Glutamatergic neuron (in vitro differentiated cells): ENCODE measurements around the gene CREB5. TPM values are rescaled to one million over a fixed set of nuclear protein-coding genes. Genes with fewer than 3 reads are reported as not detected.

Experiments used
- DNase-seq: peaks from one replicate; pipeline ENCODE4 v3.0.0; 2022
- H3K27ac Mint-ChIP-seq: one replicate; pipeline ENCODE4 v1.8.0; 2020; ENCODE audit warnings: mild to moderate bottlenecking, mixed read lengths, inconsistent platforms; ENCODE audit not compliant: unreplicated experiment
- H3K27me3 Mint-ChIP-seq: one replicate; pipeline ENCODE4 v1.8.0; 2020; ENCODE audit warnings: mild to moderate bottlenecking, moderate library complexity, mixed read lengths, inconsistent platforms; ENCODE audit not compliant: unreplicated experiment
- H3K36me3 Mint-ChIP-seq: one replicate; pipeline ENCODE4 v1.8.0; 2020; ENCODE audit warnings: mild to moderate bottlenecking, mixed read lengths, inconsistent platforms; ENCODE audit not compliant: unreplicated experiment
- H3K4me1 Mint-ChIP-seq: one replicate; pipeline ENCODE4 v1.8.0; 2020; ENCODE audit warnings: mild to moderate bottlenecking, low read depth, mixed read lengths, inconsistent platforms; ENCODE audit not compliant: unreplicated experiment
- H3K4me3 Mint-ChIP-seq: one replicate; pipeline ENCODE4 v1.8.0; 2020; ENCODE audit warnings: mild to moderate bottlenecking, mixed read lengths, inconsistent platforms; ENCODE audit not compliant: unreplicated experiment
- H3K9me3 Mint-ChIP-seq: one replicate; pipeline ENCODE4 v1.8.0; 2020; ENCODE audit warnings: mild to moderate bottlenecking, moderate library complexity, mixed read lengths, inconsistent platforms; ENCODE audit not compliant: unreplicated experiment
- CTCF ChIP-seq: fragments of 200-600 bp; sonication (generic); IDR thresholded peaks from one replicate; pipeline ENCODE4 v1.5.0; 2021; ENCODE audit not compliant: partially characterized antibody, unreplicated experiment
- total RNA-seq: library from RNA; stranded (reverse); fragmentation: NEBNext Ultra II Directional; extraction: Animal tissue kit (Norgen Biotek cat#: 25700); gene quantifications from one replicate; pipeline ENCODE4 v1.2.1, GENCODE V29; 2021; ENCODE audit not compliant: unreplicated experiment

Gene CREB5
- total RNA-seq, 1 donor from 2014 or later: 50.4 TPM

- no peak for TF ChIP-seq CTCF
- Mint-ChIP-seq H3K9me3 (peaks cover 9% of the 10 kb centered on the region), H3K36me3 (peaks cover 17% of the 10 kb centered on the region), H3K27ac (no peak overlapping the region), H3K27me3 (peaks cover 4% of the 10 kb centered on the region), H3K4me1 (peaks cover 21% of the 10 kb centered on the region), H3K4me3 (no peak overlapping the region)
- DNase-seq: no peak
Measured at GRCh38 chr7:28446131-28446530, 33.8 kb downstream of the CREB5 start.

GRCh38 chr7:28447071-28447470, 34.8 kb downstream of the CREB5 start:
- no peak overlapping the region for H3K27ac Mint-ChIP-seq
- H3K27me3 Mint-ChIP-seq: peaks cover 4% of the 10 kb centered on the region
- no peak overlapping the region for H3K4me3 Mint-ChIP-seq
- no peak for TF ChIP-seq CTCF
- peaks cover 13% of the 10 kb centered on the region for H3K36me3 Mint-ChIP-seq
- DNase-seq: no peak
- peaks cover 18% of the 10 kb centered on the region for H3K4me1 Mint-ChIP-seq
- H3K9me3 Mint-ChIP-seq: peaks cover 8% of the 10 kb centered on the region

- peaks cover 4% of the 10 kb centered on the region for H3K36me3 Mint-ChIP-seq
- H3K9me3 Mint-ChIP-seq: peaks cover 1% of the 10 kb centered on the region
- peaks cover 13% of the 10 kb centered on the region for H3K4me1 Mint-ChIP-seq
- no peak for DNase-seq
- H3K4me3 Mint-ChIP-seq: no peak overlapping the region
- no peak overlapping the region for H3K27ac Mint-ChIP-seq
- H3K27me3 Mint-ChIP-seq: no peaks in the 10 kb centered on the region
- TF ChIP-seq CTCF: no peak
Measured at GRCh38 chr7:28448708-28449107, 36.4 kb downstream of the CREB5 start.

GRCh38 chr7:28452681-28453080, 40.4 kb downstream of the CREB5 start:
- Mint-ChIP-seq H3K27ac (no peak overlapping the region), H3K4me1 (peaks cover 32% of the 10 kb centered on the region), H3K9me3 (peaks cover 4% of the 10 kb centered on the region), H3K4me3 (no peak overlapping the region), H3K27me3 (no peaks in the 10 kb centered on the region), H3K36me3 (no peaks in the 10 kb centered on the region)
- TF ChIP-seq CTCF: no peak
- DNase-seq: no peak

- Mint-ChIP-seq H3K9me3 (peaks cover 4% of the 10 kb centered on the region), H3K27ac (no peak overlapping the region), H3K4me1 (peaks cover 34% of the 10 kb centered on the region), H3K4me3 (no peak overlapping the region), H3K36me3 (no peaks in the 10 kb centered on the region), H3K27me3 (no peaks in the 10 kb centered on the region)
- TF ChIP-seq CTCF: no peak
- no peak for DNase-seq
Measured at GRCh38 chr7:28455486-28455885, 43.2 kb downstream of the CREB5 start.
